Epithelial cell of esophagus (primary cell): ENCODE results near the gene KLK13.
A peak's percentile ranks its signal among the peaks of the same experiment; 100 is the strongest.

Experiments
- DNase-seq: peaks from one replicate; pipeline ENCODE4 v3.0.0; 2010; ENCODE audit warnings: low read depth
- H3K4me3 ChIP-seq: 2 replicates; pipeline ENCODE4 v1.5.1; 2011; ENCODE audit warnings: mild to moderate bottlenecking, low read length, control low read depth
- TF ChIP-seq, protein P1 (sequence below): IDR thresholded peaks from 2 replicates; pipeline ENCODE4 v1.5.1; 2011; ENCODE audit warnings: low read depth, mild to moderate bottlenecking, low read length, control low read depth, inconsistent platforms; ENCODE audit not compliant: insufficient read depth; ENCODE audit errors: missing control alignments

Gene KLK13

DNA sequence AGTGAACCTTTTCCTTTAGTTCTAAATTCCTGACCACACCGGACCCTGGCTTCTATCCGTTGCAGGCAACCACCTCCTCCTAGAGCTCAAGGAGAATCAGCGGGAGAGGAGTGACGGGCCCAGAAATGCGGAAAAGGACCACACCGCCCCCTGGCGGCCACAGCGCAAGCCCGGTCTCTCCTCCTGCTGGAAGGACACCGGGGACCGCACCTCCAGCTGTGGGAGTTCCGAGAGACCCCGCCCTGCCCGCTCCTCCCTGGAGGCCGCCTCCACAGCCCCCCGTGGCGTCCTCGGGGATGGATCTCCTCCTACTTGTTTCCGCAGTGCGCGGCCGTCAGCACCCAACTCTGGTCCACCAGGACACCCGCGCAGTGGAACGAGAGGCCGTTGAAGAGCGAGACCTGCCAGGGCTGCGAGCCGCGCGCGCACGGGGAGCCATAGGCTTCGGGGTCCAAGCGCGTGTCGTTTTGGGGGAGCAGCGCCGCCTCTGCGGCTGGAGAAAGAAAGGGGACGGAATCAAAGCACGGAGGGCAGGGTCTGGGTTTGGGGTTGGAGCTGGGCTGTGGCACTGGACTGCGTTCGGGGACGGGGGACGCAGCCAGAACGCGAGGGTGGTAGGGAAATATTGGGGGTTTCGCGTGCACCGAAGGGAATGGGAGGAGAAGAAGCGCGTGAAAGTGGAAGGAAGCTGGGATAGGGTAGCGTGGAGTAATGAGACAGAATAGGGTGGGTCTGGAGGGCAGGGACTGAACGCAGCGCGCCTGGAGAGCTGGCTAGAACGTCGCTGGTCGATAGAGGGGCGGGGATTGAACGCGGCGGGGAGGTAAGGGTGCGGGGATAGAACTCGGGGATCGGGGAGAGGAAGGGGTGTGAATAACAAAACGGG, 47.9 kb downstream of the KLK13 start:
- TF ChIP-seq, protein P1, sequence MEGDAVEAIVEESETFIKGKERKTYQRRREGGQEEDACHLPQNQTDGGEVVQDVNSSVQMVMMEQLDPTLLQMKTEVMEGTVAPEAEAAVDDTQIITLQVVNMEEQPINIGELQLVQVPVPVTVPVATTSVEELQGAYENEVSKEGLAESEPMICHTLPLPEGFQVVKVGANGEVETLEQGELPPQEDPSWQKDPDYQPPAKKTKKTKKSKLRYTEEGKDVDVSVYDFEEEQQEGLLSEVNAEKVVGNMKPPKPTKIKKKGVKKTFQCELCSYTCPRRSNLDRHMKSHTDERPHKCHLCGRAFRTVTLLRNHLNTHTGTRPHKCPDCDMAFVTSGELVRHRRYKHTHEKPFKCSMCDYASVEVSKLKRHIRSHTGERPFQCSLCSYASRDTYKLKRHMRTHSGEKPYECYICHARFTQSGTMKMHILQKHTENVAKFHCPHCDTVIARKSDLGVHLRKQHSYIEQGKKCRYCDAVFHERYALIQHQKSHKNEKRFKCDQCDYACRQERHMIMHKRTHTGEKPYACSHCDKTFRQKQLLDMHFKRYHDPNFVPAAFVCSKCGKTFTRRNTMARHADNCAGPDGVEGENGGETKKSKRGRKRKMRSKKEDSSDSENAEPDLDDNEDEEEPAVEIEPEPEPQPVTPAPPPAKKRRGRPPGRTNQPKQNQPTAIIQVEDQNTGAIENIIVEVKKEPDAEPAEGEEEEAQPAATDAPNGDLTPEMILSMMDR: peak; percentile 83
- peak overlapping the region; percentile 40 for H3K4me3 ChIP-seq
- peak; percentile 49 for DNase-seq

- H3K4me3 ChIP-seq: no peak overlapping the region
- DNase-seq: no peak
- TF ChIP-seq, protein P1: no peak
Measured at GRCh38 chr19:51015691-51016267, 49.1 kb downstream of the KLK13 start.

GRCh38 chr19:51014242-51014641, 50.6 kb downstream of the KLK13 start:
- TF ChIP-seq, protein P1: no peak
- no peak for DNase-seq
- H3K4me3 ChIP-seq: no peak overlapping the region

- H3K4me3 ChIP-seq: no peak overlapping the region
- TF ChIP-seq, protein P1: no peak
- no peak for DNase-seq
Measured at GRCh38 chr19:51012661-51013190, 52.2 kb downstream of the KLK13 start.

DNA sequence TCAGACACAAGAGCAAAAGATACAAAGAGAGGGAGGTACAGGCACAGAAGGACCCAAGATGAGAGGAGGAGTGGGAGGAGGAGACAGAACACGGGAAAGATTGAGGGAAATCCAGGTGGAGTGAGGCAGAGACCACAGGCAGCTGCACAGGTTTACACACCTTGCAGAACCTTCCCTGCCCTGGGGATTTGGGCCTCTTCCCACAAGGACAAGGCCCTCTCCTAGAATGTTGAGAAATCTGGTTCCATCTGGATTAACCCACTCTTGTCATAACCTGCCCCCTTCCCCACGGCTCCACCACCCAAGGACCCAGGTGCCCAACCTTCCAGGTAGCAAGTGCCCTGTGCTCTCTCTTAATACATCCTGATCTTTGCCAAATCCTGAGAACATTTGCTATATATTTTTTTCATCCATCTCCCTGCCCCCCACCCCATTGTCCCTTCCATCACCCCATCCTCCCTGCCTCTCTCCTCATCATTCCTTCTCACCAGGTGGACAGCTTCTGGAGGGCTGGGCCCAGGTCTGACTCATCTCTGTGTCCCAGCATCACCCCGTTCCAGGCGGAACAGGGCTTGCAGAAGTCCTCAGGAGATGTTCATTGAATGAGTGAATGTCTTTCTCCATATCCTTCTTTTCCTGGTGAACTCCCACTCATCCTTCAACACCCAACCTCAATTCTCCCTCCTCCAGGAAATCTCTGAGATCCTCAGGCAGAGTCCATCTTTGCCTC, 54.7 kb downstream of the KLK13 start:
- DNase-seq: peak; percentile 53
- H3K4me3 ChIP-seq: no peak overlapping the region
- TF ChIP-seq, protein P1: no peak

DNA sequence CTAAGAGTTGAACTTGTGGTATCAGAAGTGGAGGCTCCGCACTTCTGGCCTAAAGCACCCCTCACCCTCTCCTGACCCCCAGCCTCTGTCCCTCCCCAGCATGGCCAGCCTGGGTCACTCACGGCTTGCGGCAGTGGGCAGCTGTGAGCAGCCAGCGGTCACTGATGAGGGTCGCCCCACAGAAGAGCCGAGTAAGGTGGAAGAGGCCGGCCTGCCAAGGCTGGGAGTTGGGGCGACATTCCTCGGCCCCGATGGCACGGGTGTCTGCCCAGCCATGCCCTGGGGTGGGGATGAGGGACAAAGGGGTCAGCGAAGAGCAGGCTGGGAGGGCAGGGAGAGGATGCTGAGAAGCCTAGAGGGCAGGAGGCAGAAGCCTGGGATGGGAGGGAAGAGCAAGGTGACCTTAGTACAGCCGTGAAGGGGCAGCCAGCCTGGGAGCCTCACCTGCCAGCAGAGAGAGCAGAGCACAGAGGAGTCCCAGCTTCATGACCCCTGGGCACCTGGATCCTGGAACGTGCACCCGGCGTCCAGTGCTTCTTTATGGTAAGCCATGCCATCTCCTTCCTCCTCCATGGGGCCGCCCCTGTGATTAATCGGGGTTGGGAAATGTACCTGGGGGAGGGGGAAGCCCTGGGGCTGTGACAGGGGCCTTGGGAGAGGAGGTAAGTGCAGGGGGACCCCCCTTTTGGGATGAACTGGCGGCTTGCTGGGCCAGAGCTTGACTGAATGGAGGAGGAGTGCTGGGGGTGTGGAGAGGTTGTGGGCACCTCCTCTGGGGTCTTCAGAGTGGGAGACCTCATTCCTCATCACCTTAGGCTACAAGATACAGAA, 55.6 kb downstream of the KLK13 start:
- no peak for DNase-seq
- no peak overlapping the region for H3K4me3 ChIP-seq
- TF ChIP-seq, protein P1: no peak
